Motor neuron (in vitro differentiated cells): ENCODE data around the gene FCGBP. TPM values are rescaled to one million over a fixed set of nuclear protein-coding genes. Genes with fewer than 3 reads are reported as not detected.

ENCODE experiments used
- ATAC-seq, 8 experiments: fragments of 200-7000 bp; cut with Tn5 transposase; replicated peaks in 6 of 8; 2 replicates each; pipeline ENCODE4 v1.8.0; 2021; ENCODE audit warnings: mild to moderate bottlenecking in 8 of 8, moderate library complexity in 8 of 8
- H3K27ac ChIP-seq, 2 donors: fragments of 250-450 bp; sonication (Bioruptor Pico); 2 replicates each; pipeline ENCODE4 v1.9.0; 2021; ENCODE audit warnings: antibody characterized with exemption in 2 of 2, mild to moderate bottlenecking in 2 of 2, moderate library complexity in 1 of 2
- H3K4me1 ChIP-seq, 2 donors: fragments of 250-450 bp; sonication (Bioruptor Pico); replicated peaks in 1 of 2; 2 replicates each; pipeline ENCODE4 v1.6.1; 2021; ENCODE audit warnings: antibody characterized with exemption in 2 of 2, mild to moderate bottlenecking in 2 of 2, moderate library complexity in 1 of 2
- H3K4me3 ChIP-seq, 5 donors: fragments of 250-450 bp; sonication (Bioruptor Pico); 2 replicates each; pipeline ENCODE4 v1.9.0; 2021; ENCODE audit warnings: antibody characterized with exemption in 5 of 5, mild to moderate bottlenecking in 5 of 5, moderate library complexity in 4 of 5
- WGBS, 10 experiments: fragments of 450-650 bp; shearing (Covaris generic); methylation state at CpG; one replicate each; pipeline ENCODE4 v1.0.0; 2022; 5-methylcytosine and 5-hydroxymethylcytosine counted together
- in situ Hi-C, 9 experiments: fragments of 400-800 bp; cut with MboI; loops; one replicate each; pipeline ENCODE4 v1.15.0; 2021; ENCODE audit warnings: low sequenced_read_pairs in 9 of 9, low pct_unique_long_range_greater_than_20kb in 2 of 9; ENCODE audit not compliant: unreplicated experiment in 9 of 9
- total RNA-seq, 8 experiments: library from RNA; unstranded; fragments of 300-600 nt; gene quantifications; 2 replicates each; pipeline versions ENCODE4 v1.2.3 to v1.2.4, GENCODE V29; 2022

FCGBP gene
- total RNA-seq, 8 experiments from 2014 or later: 0.22 to 1.4 (median 0.56) TPM

GRCh38 chr19:39941615-39942365 is 7.4 kb upstream of the FCGBP start:
- Histone ChIP-seq H3K4me3 (no peak overlapping the region), H3K4me1 (no peaks in the 10 kb centered on the region), H3K27ac (no peak overlapping the region)
- 0 to 80% (median 31%) methylated on average over 1 to 5 of the region's 5 CpGs; no CpG with 5 or more reads in 1 of the 10 experiments for WGBS, 10 experiments
- in situ Hi-C loops: no loop called here
- ATAC-seq: peak in 1 of 8 experiments; percentile 36

DNA sequence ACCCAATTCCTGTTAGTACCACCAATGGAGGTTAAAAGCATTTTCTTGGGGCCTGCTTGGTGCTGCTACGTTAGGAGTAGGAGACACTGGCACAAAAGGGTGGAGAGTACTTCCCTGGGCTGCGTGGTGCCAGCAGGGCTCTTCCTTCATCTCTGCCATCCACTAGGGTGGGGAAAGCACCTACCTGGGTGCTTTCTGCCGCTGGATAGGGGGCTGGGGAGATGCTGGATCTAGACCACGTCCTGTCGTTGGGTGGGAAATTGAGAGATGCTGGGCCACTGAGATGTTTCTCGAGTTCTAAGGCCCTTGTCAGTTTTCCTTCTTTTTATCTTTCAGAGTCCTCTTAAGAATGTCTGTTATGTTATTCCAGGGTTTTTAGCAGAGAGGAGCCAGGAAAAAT is 6.7 kb upstream of the FCGBP start:
- in situ Hi-C loops: no loop called here
- 13 to 92% (median 70%) methylated on average over 1 to 3 of the region's 6 CpGs; no CpG with 5 or more reads in 3 of the 10 experiments for WGBS, 10 experiments
- no peaks in the 10 kb centered on the region for H3K4me1 ChIP-seq
- H3K4me3 ChIP-seq: no peak overlapping the region
- no peak for ATAC-seq
- H3K27ac ChIP-seq: no peak overlapping the region

DNA sequence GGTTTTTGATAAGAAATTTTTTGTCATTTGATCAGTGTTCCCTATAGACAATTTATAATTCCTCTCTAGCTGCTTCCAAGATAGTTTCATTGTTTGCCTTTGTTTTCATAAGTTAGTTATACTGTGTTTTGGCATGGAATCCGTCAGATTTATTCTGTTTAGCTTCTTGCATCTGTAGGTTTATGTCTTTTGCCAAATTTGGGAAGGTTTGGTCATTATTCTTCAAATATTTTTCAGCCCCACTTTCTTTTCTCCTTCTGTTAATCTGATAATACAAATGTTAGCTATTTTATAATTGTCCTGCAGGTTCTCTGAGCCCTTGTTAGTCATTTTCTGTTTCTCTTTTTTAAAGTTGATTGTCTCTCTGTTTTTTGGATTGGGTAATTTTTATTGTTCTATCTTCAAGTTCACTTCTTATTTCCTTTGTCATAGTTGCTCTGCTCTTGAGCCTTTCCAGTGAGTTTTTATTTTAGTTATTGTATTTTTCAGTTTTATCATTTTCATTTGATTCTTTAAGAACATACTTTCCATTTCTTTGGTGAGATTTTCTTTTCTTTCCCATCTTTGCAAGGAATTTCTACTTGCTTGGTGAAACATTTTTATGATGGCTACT is 5.9 kb upstream of the FCGBP start:
- no peak for ATAC-seq
- in situ Hi-C loops: no loop called here
- Histone ChIP-seq H3K4me1 (no peaks in the 10 kb centered on the region), H3K4me3 (no peak overlapping the region), H3K27ac (no peak overlapping the region)
- WGBS, 10 experiments: 0 to 86% (median 57%) methylated on average over 1 of the region's 1 CpG; no CpG with 5 or more reads in 1 of the 10 experiments

GRCh38 chr19:39939556-39939955 is 5.1 kb upstream of the FCGBP start:
- Histone ChIP-seq H3K27ac (no peak overlapping the region), H3K4me1 (no peaks in the 10 kb centered on the region), H3K4me3 (no peak overlapping the region)
- no peak for ATAC-seq
- in situ Hi-C loops: no loop called here
- 23 to 100% (median 78%) methylated on average over 1 to 6 of the region's 6 CpGs for WGBS, 10 experiments

DNA sequence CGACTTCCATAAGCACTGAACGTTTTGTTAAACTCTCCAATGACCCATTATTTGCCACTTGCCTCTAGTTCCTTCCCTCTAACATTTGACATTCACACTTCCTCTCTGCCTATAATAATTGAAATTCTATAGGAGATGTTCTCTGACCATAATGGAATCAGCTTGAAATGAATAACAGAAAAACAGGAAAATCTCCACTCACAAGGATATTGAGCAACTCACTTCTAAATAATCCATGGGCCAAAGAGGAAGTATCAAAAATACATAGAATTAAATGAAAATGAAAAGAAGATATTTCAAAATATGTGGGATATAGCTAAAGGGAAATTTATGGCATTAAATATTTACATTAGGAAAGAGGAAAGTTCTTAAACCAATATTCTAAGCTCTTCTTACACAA is 3.4 kb upstream of the FCGBP start:
- WGBS, 10 experiments: 0 to 60% (median 30%) methylated on average over 1 to 2 of the region's 2 CpGs; no CpG with 5 or more reads in 3 of the 10 experiments
- H3K27ac ChIP-seq: no peak overlapping the region
- no peak for ATAC-seq
- in situ Hi-C loops: no loop called here
- H3K4me3 ChIP-seq: no peak overlapping the region
- H3K4me1 ChIP-seq: no peaks in the 10 kb centered on the region

- no peaks in the 10 kb centered on the region for H3K4me1 ChIP-seq
- no peak overlapping the region for H3K4me3 ChIP-seq
- no peak overlapping the region for H3K27ac ChIP-seq
- WGBS, 10 experiments: 62 to 100% (median 90%) methylated on average over 1 to 3 of the region's 5 CpGs; no CpG with 5 or more reads in 3 of the 10 experiments
- in situ Hi-C loops: no loop called here
- ATAC-seq: no peak
Measured at GRCh38 chr19:39937094-39937720, 2.8 kb upstream of the FCGBP start.

DNA sequence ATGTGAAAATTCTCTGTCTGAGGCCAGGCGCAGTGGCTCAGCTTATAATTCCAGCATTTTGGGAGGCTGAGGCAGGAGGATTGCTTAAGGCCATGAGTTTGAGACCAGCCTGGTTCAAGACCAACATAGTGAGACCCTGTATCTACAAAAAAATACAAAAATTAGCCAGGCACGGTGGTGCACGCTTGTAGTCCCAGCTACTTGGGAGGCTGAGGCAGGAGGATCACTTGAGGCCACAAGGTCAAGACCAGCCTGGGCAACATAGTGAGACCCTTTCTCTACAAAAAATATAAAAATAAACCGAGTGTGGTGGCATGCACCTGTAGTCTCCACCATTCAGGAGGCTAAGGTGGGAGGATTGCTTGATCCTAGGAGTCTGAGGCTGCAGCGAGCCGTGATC is 2.2 kb upstream of the FCGBP start:
- Histone ChIP-seq H3K4me3 (no peak overlapping the region), H3K27ac (no peak overlapping the region), H3K4me1 (no peaks in the 10 kb centered on the region)
- 0 to 100% (median 70%) methylated on average over 1 to 4 of the region's 6 CpGs; no CpG with 5 or more reads in 1 of the 10 experiments for WGBS, 10 experiments
- in situ Hi-C loops: no loop called here
- ATAC-seq: no peak

GRCh38 chr19:39936020-39936419 is 1.6 kb upstream of the FCGBP start:
- 17 to 50% (median 33%) methylated on average over 1 to 2 of the region's 3 CpGs; no CpG with 5 or more reads in 5 of the 10 experiments for WGBS, 10 experiments
- no peaks in the 10 kb centered on the region for H3K4me1 ChIP-seq
- no peak for ATAC-seq
- in situ Hi-C loops: no loop called here
- H3K27ac ChIP-seq: no peak overlapping the region
- H3K4me3 ChIP-seq: no peak overlapping the region

DNA sequence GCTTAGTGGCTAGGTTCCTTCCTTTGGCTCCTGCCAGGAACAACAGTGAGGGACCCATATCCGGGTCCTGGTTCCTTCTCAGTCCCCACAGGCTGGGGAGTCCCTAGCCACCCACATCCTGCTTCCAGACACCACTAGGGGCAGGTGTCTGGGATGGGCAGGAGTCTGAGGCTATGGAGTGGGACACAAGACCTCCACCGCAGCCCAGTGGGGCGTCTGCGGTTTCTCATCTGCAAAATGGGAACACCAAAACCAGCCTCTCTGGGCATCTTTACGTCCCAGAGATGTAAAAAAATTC is 879 bp upstream of the FCGBP start:
- Histone ChIP-seq H3K27ac (no peak overlapping the region), H3K4me1 (no peaks in the 10 kb centered on the region), H3K4me3 (no peak overlapping the region)
- ATAC-seq: no peak
- in situ Hi-C loops: no loop called here
- 0 to 60% methylated on average over 1 to 2 of the region's 5 CpGs; no CpG with 5 or more reads in 8 of the 10 experiments for WGBS, 10 experiments

- Histone ChIP-seq H3K4me3 (no peak overlapping the region), H3K27ac (no peak overlapping the region), H3K4me1 (no peaks in the 10 kb centered on the region)
- WGBS, 10 experiments: 17 to 87% (median 58%) methylated on average over 2 to 3 of the region's 3 CpGs
- in situ Hi-C loops: no loop called here
- no peak for ATAC-seq
Measured at GRCh38 chr19:39929750-39930149, 4.7 kb downstream of the FCGBP start.

DNA sequence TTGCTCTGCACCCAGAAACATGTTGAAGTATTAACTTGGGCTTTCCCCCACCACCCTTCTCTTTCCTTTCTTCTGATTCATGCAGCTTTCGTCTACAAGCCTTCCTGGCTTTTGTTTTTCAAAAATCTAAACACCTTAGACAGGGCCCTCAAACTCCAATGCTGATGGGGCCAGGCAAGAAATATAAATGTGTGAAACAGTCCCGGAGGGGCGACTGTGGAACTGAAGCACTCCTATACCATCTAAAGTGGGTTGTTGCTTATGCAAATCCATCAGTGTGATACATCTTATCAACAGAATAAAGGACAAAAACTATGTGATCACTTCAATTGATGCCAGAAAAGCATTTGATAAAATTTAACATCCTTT is 6.1 kb downstream of the FCGBP start:
- 29 to 94% (median 70%) methylated on average over 1 to 3 of the region's 3 CpGs; no CpG with 5 or more reads in 4 of the 10 experiments for WGBS, 10 experiments
- in situ Hi-C loops: no loop called here
- no peak overlapping the region for H3K27ac ChIP-seq
- H3K4me1 ChIP-seq: no peaks in the 10 kb centered on the region
- no peak overlapping the region for H3K4me3 ChIP-seq
- no peak for ATAC-seq

- in situ Hi-C loops: no loop called here
- ATAC-seq: no peak
- WGBS, 10 experiments: 42 to 90% (median 81%) methylated on average over 2 to 11 of the region's 23 CpGs; no CpG with 5 or more reads in 2 of the 10 experiments
Measured at GRCh38 chr19:39927524-39928356, 6.7 kb downstream of the FCGBP start.

DNA sequence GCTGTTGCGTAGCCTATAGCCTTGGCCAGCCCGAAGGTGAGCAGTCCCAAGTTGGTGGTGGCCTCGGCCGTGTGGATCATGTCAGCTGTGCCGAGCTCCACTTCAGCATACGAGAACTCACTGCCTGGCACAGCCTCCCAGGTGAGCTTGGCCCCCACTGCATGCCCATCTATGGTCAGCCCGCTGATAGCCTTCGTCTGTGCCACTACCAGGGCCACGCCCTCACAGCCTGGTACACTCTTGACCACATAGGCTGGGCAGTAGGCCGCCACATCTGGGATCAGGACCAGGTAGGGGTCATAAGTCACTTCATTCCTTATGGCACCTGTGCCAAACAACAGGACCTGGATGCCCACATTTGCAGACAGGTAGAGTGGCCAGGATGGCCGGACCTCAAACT is 7.4 kb downstream of the FCGBP start:
- no peak for ATAC-seq
- WGBS, 10 experiments: 59 to 100% (median 88%) methylated on average over 1 to 7 of the region's 11 CpGs; no CpG with 5 or more reads in 5 of the 10 experiments
- no peaks in the 10 kb centered on the region for H3K4me1 ChIP-seq
- no peak overlapping the region for H3K27ac ChIP-seq
- H3K4me3 ChIP-seq: no peak overlapping the region
- in situ Hi-C loops: no loop called here

More at GRCh38 chr19:39927524-39928356, 6.7 kb downstream of the FCGBP start:
- Histone ChIP-seq H3K4me3 (no peak overlapping the region), H3K27ac (no peak overlapping the region), H3K4me1 (no peaks in the 10 kb centered on the region)
